Skeletal muscle tissue (tissue), 4 donors: Measurements from ENCODE around the gene SUCLG2. TPM values are rescaled to one million over a fixed set of nuclear protein-coding genes. Genes with fewer than 3 reads are reported as not detected.

ENCODE experiments used
- H3K27ac ChIP-seq: one replicate; pipeline ENCODE4 v1.7.0; 2013; ENCODE audit warnings: mild to moderate bottlenecking, low read depth, low read length, inconsistent platforms
- H3K27me3 ChIP-seq, 3 donors: one replicate each; pipeline ENCODE4 v1.7.0; 2013; ENCODE audit warnings: low read length in 3 of 3; ENCODE audit not compliant: control insufficient read depth in 3 of 3, insufficient read depth in 3 of 3
- H3K36me3 ChIP-seq, 3 donors: one replicate each; pipeline ENCODE4 v1.7.0; 2013; ENCODE audit warnings: low read length in 3 of 3; ENCODE audit not compliant: control insufficient read depth in 3 of 3, insufficient read depth in 3 of 3
- H3K4me1 ChIP-seq, 3 donors: one replicate each; pipeline ENCODE4 v1.7.0; 2013; ENCODE audit warnings: low read length in 3 of 3, mild to moderate bottlenecking in 3 of 3; ENCODE audit not compliant: control insufficient read depth in 3 of 3, insufficient read depth in 3 of 3
- H3K4me3 ChIP-seq, 3 donors: one replicate each; pipeline ENCODE4 v1.7.0; 2013; ENCODE audit warnings: low read length in 3 of 3
- H3K9ac ChIP-seq, 3 donors: one replicate each; pipeline ENCODE4 v1.7.0; 2013; ENCODE audit warnings: low read length in 3 of 3, mild to moderate bottlenecking in 3 of 3, moderate library complexity in 2 of 3, low read depth in 1 of 3
- H3K9me3 ChIP-seq, 3 donors: one replicate each; pipeline ENCODE4 v1.7.0; 2013; ENCODE audit warnings: low read length in 3 of 3; ENCODE audit not compliant: control insufficient read depth in 3 of 3
- total RNA-seq: library from RNA; depleted of rRNA; stranded (reverse); fragments of >200 nt; gene quantifications from one replicate; pipeline ENCODE4 v1.2.3, GENCODE V29; 2014
- donor health status: Osteomylitis.

The SUCLG2 gene
- total RNA-seq, 1 donor from 2014 or later: 38.1 TPM

DNA sequence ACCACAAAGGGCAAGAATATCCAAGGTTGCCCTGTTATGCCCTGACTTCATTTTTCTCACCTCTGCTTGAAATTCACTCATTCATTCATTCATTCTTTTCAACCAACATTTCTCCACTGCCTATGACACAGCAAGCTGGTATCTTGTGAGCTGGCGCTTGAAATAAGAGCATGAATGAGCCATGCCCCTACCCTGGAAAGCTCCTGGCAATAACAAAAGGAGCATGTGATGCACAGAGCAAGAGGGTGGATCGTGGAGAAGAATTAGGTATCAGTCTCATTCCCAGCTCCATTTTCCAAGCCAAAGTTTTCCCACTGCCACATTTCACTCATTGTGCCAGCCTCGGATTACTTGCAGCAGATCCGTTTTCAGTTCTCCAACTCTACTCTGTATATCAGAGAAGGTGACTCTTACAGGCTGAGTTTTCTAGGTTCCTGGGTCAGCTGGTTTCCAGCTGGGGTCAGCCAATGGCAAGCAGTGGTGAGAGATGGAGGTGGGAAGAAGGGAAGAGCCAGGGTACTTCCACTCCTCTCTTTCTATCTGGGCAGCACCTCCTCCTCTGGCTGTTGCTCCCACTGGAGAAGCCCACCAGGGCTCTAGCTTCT, 144.8 kb downstream of the SUCLG2 start:
- Histone ChIP-seq H3K27ac (peak overlapping the region; percentile 46), H3K4me1 (peaks cover 7 to 8% (median 8%) of the 10 kb centered on the region in 3 donors), H3K9ac (no peak overlapping the region), H3K4me3 (no peak overlapping the region), H3K36me3 (peaks cover 0 to 5% (median 3%) of the 10 kb centered on the region in 3 donors), H3K27me3 (no peaks in the 10 kb centered on the region), H3K9me3 (no peaks in the 10 kb centered on the region)

DNA sequence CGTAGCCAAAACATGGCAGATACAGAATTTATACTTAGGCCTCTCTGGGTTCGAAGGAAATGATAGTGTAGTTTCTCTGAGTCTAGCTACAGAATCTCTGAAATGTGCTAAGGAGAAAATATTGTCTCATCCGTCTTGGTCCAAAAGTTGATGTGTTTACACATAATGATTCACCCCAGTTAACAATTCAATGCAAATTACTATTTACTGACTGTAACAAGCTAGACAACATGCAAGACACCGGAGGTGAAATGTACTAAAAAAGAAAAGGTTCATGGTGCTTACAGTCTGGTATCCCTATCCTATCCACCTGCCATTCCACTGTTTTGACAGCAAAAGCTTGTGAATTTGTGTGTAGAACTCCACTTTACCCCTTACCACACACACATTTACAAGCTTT, 146.8 kb downstream of the SUCLG2 start:
- Histone ChIP-seq H3K27ac (no peak overlapping the region), H3K4me3 (no peak overlapping the region), H3K27me3 (no peaks in the 10 kb centered on the region), H3K9me3 (no peaks in the 10 kb centered on the region), H3K4me1 (peaks cover 7 to 8% (median 8%) of the 10 kb centered on the region in 3 donors), H3K36me3 (peaks cover 0 to 5% (median 0%) of the 10 kb centered on the region in 3 donors), H3K9ac (no peak overlapping the region)

DNA sequence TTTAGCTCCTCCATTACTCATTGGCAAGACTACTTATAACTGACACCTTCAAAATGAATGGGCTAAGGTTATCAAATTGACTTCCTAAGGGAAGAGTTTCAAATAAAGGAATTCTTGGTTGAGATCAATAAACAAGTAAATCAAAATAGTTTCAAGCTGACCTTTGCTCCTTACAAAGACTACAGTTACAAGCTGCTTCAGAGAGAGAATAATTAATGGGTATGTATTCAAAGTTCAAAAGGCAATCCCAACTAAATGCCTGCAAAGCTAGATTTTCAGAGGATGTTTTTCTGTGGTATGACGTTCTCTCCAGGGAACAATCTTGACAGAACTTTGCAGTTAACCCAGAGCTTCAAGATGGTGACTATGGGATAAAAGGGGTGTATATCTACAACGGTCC, 153.7 kb downstream of the SUCLG2 start:
- Histone ChIP-seq H3K4me3 (no peak overlapping the region), H3K4me1 (no peaks in the 10 kb centered on the region), H3K9ac (no peak overlapping the region), H3K9me3 (no peaks in the 10 kb centered on the region), H3K27me3 (no peaks in the 10 kb centered on the region), H3K27ac (no peak overlapping the region), H3K36me3 (no peaks in the 10 kb centered on the region)

DNA sequence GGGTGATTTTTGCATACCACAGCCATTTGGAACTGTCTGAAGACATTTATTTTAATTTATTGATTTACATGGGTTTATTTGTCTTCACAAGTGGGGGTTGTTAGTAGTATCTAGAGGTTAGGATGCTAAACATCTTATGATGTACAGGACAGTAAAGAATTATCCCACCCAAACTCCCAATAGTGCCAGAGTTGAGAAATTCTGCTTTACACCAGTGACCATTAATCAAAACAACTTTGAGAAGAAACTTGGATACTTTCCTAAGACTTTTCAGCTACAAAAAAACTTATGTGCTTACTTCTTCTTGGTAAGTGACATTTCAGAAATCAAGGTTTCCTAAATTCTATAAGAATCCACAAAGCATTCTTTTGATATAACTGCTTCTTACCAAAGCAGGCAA, 156.7 kb downstream of the SUCLG2 start:
- Histone ChIP-seq H3K4me1 (no peaks in the 10 kb centered on the region), H3K9me3 (no peaks in the 10 kb centered on the region), H3K36me3 (peaks cover 0 to 8% (median 3%) of the 10 kb centered on the region in 3 donors), H3K27ac (no peak overlapping the region), H3K27me3 (no peaks in the 10 kb centered on the region), H3K9ac (no peak overlapping the region), H3K4me3 (no peak overlapping the region)

DNA sequence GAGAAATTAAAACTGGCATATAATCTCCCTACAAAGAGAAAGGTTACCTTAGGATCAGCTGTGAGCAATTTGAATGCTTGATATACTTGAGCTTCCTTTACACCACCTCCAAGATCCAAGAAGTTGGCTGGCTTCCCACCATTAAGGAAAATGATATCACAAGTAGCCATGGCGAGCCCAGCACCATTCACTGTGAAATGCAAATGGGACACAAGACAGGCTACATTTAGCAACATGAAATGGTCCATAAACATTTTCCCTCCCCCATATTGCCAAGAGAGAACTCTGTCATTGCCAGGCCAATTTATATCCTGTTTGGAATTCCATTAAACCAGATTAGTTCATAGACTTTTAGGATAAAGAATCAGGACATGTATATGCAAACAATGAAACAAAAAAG, 158.7 kb downstream of the SUCLG2 start:
- Histone ChIP-seq H3K9me3 (no peaks in the 10 kb centered on the region), H3K27me3 (no peaks in the 10 kb centered on the region), H3K4me1 (no peaks in the 10 kb centered on the region), H3K4me3 (no peak overlapping the region), H3K9ac (no peak overlapping the region), H3K27ac (no peak overlapping the region), H3K36me3 (peaks cover 0 to 11% (median 3%) of the 10 kb centered on the region in 3 donors)

DNA sequence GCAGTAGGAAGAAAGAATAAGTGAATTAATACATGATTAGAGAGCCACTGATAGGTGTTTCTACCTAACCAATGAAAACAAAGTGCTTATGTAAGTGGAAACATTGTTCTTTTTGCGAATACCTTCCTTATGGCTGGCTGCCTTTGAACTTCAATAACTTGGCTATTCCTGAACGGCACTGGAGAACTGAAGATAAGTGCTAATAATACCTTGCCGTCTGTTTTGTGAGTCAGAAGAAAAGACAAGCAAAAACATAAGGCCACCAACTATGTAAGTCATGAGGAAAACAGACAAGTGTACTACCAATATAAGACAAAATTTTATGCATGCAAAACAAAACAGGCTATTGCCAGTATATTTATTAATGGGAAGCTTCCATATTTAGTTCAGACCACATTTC, 160.6 kb downstream of the SUCLG2 start:
- Histone ChIP-seq H3K4me1 (no peaks in the 10 kb centered on the region), H3K4me3 (no peak overlapping the region), H3K9ac (no peak overlapping the region), H3K36me3 (peaks cover 0 to 11% (median 3%) of the 10 kb centered on the region in 3 donors), H3K27ac (no peak overlapping the region), H3K9me3 (no peaks in the 10 kb centered on the region), H3K27me3 (no peaks in the 10 kb centered on the region)

DNA sequence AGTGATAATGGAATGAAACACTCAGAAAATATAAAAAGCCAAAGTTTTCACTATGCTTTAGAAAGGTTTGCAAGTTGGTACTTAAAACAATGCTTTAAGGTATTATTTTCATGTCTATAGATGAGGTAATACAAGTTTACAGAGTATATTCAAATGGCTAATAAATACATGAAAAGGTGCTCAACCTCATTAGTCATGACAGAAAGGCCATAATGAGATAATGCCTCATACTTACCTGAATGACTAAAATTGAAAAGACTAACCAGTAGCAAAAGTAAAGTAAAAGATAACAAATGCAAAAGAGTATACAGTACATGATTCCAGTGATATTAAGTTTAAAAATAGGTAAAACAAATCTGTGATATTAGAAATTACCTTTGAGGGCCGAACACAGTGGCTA, 163.8 kb downstream of the SUCLG2 start:
- Histone ChIP-seq H3K4me1 (no peaks in the 10 kb centered on the region), H3K9ac (no peak overlapping the region), H3K27me3 (no peaks in the 10 kb centered on the region), H3K4me3 (no peak overlapping the region), H3K36me3 (peaks cover 0 to 11% (median 3%) of the 10 kb centered on the region in 3 donors), H3K9me3 (no peaks in the 10 kb centered on the region), H3K27ac (no peak overlapping the region)

DNA sequence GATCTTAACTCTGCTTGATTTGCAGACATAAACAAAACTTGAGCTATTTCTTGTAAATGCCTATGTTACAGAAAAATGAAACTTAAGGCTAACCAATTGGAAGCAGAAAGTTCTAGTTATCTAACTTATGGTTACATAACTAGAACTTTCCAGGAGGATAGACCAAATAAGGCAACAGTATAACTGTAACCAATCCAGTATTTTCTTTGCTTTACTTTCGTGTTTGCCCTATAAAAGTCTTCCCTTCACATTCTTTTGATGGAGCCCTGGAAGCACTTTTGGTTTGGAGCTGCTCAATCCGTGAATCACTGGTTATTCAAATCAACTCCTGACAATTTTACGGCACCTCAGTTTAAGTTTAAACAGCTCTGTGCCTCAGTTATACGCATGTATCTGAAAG, 164.6 kb downstream of the SUCLG2 start:
- Histone ChIP-seq H3K36me3 (peaks cover 0 to 11% (median 3%) of the 10 kb centered on the region in 3 donors), H3K27me3 (no peaks in the 10 kb centered on the region), H3K9me3 (no peaks in the 10 kb centered on the region), H3K9ac (no peak overlapping the region), H3K27ac (no peak overlapping the region), H3K4me3 (no peak overlapping the region), H3K4me1 (no peaks in the 10 kb centered on the region)

DNA sequence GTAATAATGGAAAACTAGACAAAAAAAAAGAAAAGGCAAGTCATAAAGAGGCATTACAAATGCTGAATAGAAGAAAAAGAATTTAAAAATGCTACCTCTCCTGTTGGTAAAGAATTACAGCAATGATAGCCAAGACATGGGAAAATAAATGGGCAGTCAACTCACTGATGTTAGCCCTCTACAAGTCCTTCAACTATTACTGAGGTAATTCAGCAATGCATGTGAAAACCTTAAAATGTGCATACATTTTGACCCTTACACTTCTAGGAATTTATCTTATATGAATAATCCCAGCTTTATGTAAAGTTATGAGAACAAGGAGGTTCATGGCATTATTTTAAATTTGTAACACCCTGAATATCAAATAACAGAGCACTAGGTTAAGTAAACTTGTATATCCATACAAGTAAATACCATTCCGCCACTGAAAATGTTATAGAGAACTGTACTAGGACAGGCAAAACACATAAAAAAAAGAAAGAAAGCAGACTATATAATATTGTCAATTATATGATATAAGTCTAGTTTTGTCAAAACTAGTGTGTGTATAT, 166.8 kb downstream of the SUCLG2 start:
- no peaks in the 10 kb centered on the region for H3K27me3 ChIP-seq
- H3K4me3 ChIP-seq: no peak overlapping the region
- no peak overlapping the region for H3K9ac ChIP-seq
- H3K27ac ChIP-seq: no peak overlapping the region
- H3K9me3 ChIP-seq: no peaks in the 10 kb centered on the region
- no peaks in the 10 kb centered on the region for H3K4me1 ChIP-seq
- peaks cover 0 to 3% (median 0%) of the 10 kb centered on the region in 3 donors for H3K36me3 ChIP-seq

DNA sequence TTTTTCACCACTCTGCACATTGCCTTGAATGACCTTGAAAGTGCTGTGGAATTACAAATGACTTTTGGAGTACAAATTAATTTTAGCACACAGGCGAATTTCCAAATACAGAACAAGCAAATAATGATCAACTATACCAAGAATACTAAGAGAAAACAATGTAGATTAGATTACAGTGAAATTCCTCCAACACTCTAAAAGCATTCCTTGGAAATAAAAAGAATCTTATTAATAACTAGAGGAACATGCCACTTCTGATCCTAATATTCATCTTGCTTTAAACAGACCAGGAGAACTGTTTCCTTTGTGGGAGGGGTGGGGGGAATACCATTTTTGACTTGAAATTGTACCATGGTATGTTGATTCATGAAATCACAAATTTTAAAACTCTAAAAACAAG, 167.5 kb downstream of the SUCLG2 start:
- peaks cover 0 to under 1% (median 0%) of the 10 kb centered on the region in 3 donors for H3K36me3 ChIP-seq
- H3K27me3 ChIP-seq: no peaks in the 10 kb centered on the region
- no peak overlapping the region for H3K4me3 ChIP-seq
- no peak overlapping the region for H3K27ac ChIP-seq
- H3K9me3 ChIP-seq: no peaks in the 10 kb centered on the region
- H3K4me1 ChIP-seq: no peaks in the 10 kb centered on the region
- H3K9ac ChIP-seq: no peak overlapping the region
